Left ventricle myocardium superior (tissue), 1 donor: ENCODE measurements around the gene CD8B2. TPM values are rescaled to one million over a fixed set of nuclear protein-coding genes. Genes with fewer than 3 reads are reported as not detected.
"Not testable (repeated sequence)": the region's sequence is repeated elsewhere in the genome, so short reads cannot be mapped to it uniquely, and the experiment has no call there.

Source experiments
- ATAC-seq: fragments of 200-7000 bp; cut with Tn5 transposase; one replicate; pipeline ENCODE4 v1.9.1; 2020; ENCODE audit warnings: mild to moderate bottlenecking, moderate library complexity
- DNase-seq: peaks from one replicate; pipeline ENCODE4 v3.0.0-alpha.2; 2020
- intact Hi-C: fragments of 100-400 bp; cut with micrococcal nuclease; formaldehyde crosslinking; loops from one replicate; pipeline ENCODE4 v1.11.0; 2022
- long read RNA-seq: library from polyadenylated mRNA; unstranded; transcript quantifications from one replicate; pipeline ENCODE4 v2.0.0, GENCODE V29; 2021
- total RNA-seq: library from RNA; stranded (reverse); fragmentation: NEBNext Ultra II Directional; extraction: Animal tissue kit (Norgen Biotek cat#: 25700); gene quantifications from one replicate; pipeline ENCODE4 v1.2.1, GENCODE V29; 2021
- donor health status: DM: no; HTN: yes; CAD: no; lungs with severe emphysema.

The CD8B2 gene
- total RNA-seq = not detected
- long read RNA-seq = 0 reads

GRCh38 chr2:106486551-106487385 is at the start of gene CD8B2:
TSS of gene CD8B2 (plus strand) at chr2:106487364. CDS start at chr2:106487427, 63 bp downstream.
- ATAC-seq, intact Hi-C loops, DNase-seq: not testable (repeated sequence)

GRCh38 chr2:106461882-106462281 is 25.3 kb upstream of the CD8B2 start:
- ATAC-seq, DNase-seq, intact Hi-C loops: not testable (repeated sequence)

GRCh38 chr2:106467516-106467915 is 19.6 kb upstream of the CD8B2 start:
- DNase-seq, intact Hi-C loops, ATAC-seq: not testable (repeated sequence)

GRCh38 chr2:106468107-106468506 is 19.1 kb upstream of the CD8B2 start, which contains the start of gene RGPD3:
TSS of gene RGPD3 (minus strand) at chr2:106468413. CDS start at chr2:106468288, 125 bp downstream.
- ATAC-seq, intact Hi-C loops, DNase-seq: not testable (repeated sequence)

- DNase-seq, intact Hi-C loops: not testable (repeated sequence)
- peak; percentile 49 for ATAC-seq
These were observed 16.5 kb upstream of the CD8B2 start for GRCh38 chr2:106470658-106471057.

GRCh38 chr2:106477647-106478046 is 9.5 kb upstream of the CD8B2 start:
- intact Hi-C loops, ATAC-seq: not testable (repeated sequence)

GRCh38 chr2:106479563-106479962 is 7.6 kb upstream of the CD8B2 start:
- intact Hi-C loops, DNase-seq, ATAC-seq: not testable (repeated sequence)

More at GRCh38 chr2:106477647-106478046, 9.5 kb upstream of the CD8B2 start:
- not testable (repeated sequence) for DNase-seq

- intact Hi-C loops, DNase-seq: not testable (repeated sequence)
- peak; percentile 31 for ATAC-seq
These were observed 425 bp downstream of the CD8B2 start for GRCh38 chr2:106487386-106488191.

GRCh38 chr2:106489701-106490100 is 2.5 kb downstream of the CD8B2 start:
- ATAC-seq, intact Hi-C loops: not testable (repeated sequence)

GRCh38 chr2:106492399-106492798 is 5.2 kb downstream of the CD8B2 start:
- ATAC-seq, DNase-seq, intact Hi-C loops: not testable (repeated sequence)

More at GRCh38 chr2:106489701-106490100, 2.5 kb downstream of the CD8B2 start:
- not testable (repeated sequence) for DNase-seq

- DNase-seq, intact Hi-C loops: not testable (repeated sequence)
- ATAC-seq = peak; percentile 38
These were observed 5.7 kb downstream of the CD8B2 start for GRCh38 chr2:106492913-106493312.

- ATAC-seq, intact Hi-C loops, DNase-seq: not testable (repeated sequence)
These were observed 11.4 kb downstream of the CD8B2 start for GRCh38 chr2:106498549-106498948.

- ATAC-seq, DNase-seq, intact Hi-C loops: not testable (repeated sequence)
These were observed 13.2 kb downstream of the CD8B2 start for GRCh38 chr2:106500350-106500749.

- not testable (repeated sequence) for DNase-seq
These were observed 15.2 kb downstream of the CD8B2 start for GRCh38 chr2:106502351-106502750.

GRCh38 chr2:106504192-106504591 is 17.0 kb downstream of the CD8B2 start:
- ATAC-seq, intact Hi-C loops, DNase-seq: not testable (repeated sequence)

More at GRCh38 chr2:106502351-106502750, 15.2 kb downstream of the CD8B2 start:
- intact Hi-C loops, ATAC-seq: not testable (repeated sequence)

GRCh38 chr2:106504787-106505186 is 17.6 kb downstream of the CD8B2 start:
- ATAC-seq, DNase-seq, intact Hi-C loops: not testable (repeated sequence)

GRCh38 chr2:106506002-106506687 is 19.0 kb downstream of the CD8B2 start:
- DNase-seq, intact Hi-C loops, ATAC-seq: not testable (repeated sequence)

- ATAC-seq, intact Hi-C loops, DNase-seq: not testable (repeated sequence)
These were observed 21.7 kb downstream of the CD8B2 start for GRCh38 chr2:106508660-106509373.
